DOHH2 (cell line): Measurements from ENCODE around the gene ARPC4.

ENCODE experiments used
- H3F3A ChIP-seq: fragments of 200-600 bp; sonication (generic), shearing (Covaris generic); 2 replicates; pipeline ENCODE4 v1.6.0; 2016; ENCODE audit warnings: antibody characterized with exemption, mild to moderate bottlenecking; ENCODE audit not compliant: control insufficient read depth, insufficient read depth
- H3K27ac ChIP-seq: fragments of 200-600 bp; sonication (generic); 2 replicates; pipeline ENCODE4 v1.5.1; 2014; ENCODE audit warnings: low read depth, mild to moderate bottlenecking, low read length, moderate library complexity
- H3K27me3 ChIP-seq: fragments of 200-600 bp; sonication (generic); 2 replicates; pipeline ENCODE4 v1.6.1; 2014; ENCODE audit warnings: mild to moderate bottlenecking, low read length, mixed read lengths; ENCODE audit not compliant: control insufficient read depth
- H3K36me3 ChIP-seq: fragments of 200-600 bp; sonication (generic); 2 replicates; pipeline ENCODE4 v1.6.1; 2014; ENCODE audit warnings: mild to moderate bottlenecking, low read length, moderate library complexity, mixed read lengths; ENCODE audit not compliant: control insufficient read depth
- H3K4me1 ChIP-seq: fragments of 200-600 bp; sonication (generic); 2 replicates; pipeline ENCODE4 v1.6.1; 2014; ENCODE audit warnings: mild to moderate bottlenecking, low read length, mixed read lengths; ENCODE audit not compliant: control insufficient read depth
- H3K4me2 ChIP-seq: fragments of 200-600 bp; sonication (generic); 2 replicates; pipeline ENCODE4 v1.6.0; 2014; ENCODE audit warnings: mild to moderate bottlenecking, low read length, moderate library complexity
- H3K4me3 ChIP-seq: fragments of 200-600 bp; sonication (generic); 2 replicates; pipeline ENCODE4 v1.5.1; 2014; ENCODE audit warnings: mild to moderate bottlenecking, low read length, mixed read lengths
- H3K79me2 ChIP-seq: fragments of 200-600 bp; sonication (generic); 2 replicates; pipeline ENCODE4 v1.6.1; 2014; ENCODE audit warnings: mild to moderate bottlenecking, low read length, mixed read lengths; ENCODE audit not compliant: control insufficient read depth
- H3K9me2 ChIP-seq: fragments of 200-600 bp; sonication (generic); replicated peaks from 2 replicates; pipeline ENCODE4 v1.6.1; 2014; ENCODE audit warnings: mild to moderate bottlenecking, low read length, mixed read lengths; ENCODE audit not compliant: control insufficient read depth
- H3K9me3 ChIP-seq: fragments of 200-600 bp; sonication (generic); 2 replicates; pipeline ENCODE4 v1.6.1; 2014; ENCODE audit warnings: antibody characterized with exemption, low read length, mixed read lengths; ENCODE audit not compliant: control insufficient read depth, insufficient read depth
- H4K20me1 ChIP-seq: fragments of 200-600 bp; sonication (generic); 2 replicates; pipeline ENCODE4 v1.6.0; 2014; ENCODE audit warnings: low read depth, mild to moderate bottlenecking, antibody characterized with exemption, low read length, moderate library complexity; ENCODE audit not compliant: control insufficient read depth, insufficient read depth
- EZH2phosphoT487 ChIP-seq: fragments of 200-600 bp; sonication (generic); IDR thresholded peaks from 2 replicates; pipeline ENCODE4 v1.6.1; 2017; ENCODE audit warnings: borderline replicate concordance, mild to moderate bottlenecking, antibody characterized with exemption, low read length, moderate library complexity, mixed read lengths
- TF ChIP-seq, protein P1 (sequence below): fragments of 200-600 bp; sonication (generic); IDR thresholded peaks from one replicate; pipeline ENCODE4 v1.5.1; 2014; ENCODE audit warnings: antibody characterized with exemption, mild to moderate bottlenecking, low read depth, low read length; ENCODE audit not compliant: poor library complexity, severe bottlenecking

Gene ARPC4

GRCh38 chr3:9831253-9831652 lies 38.4 kb downstream of the ARPC4 start:
- H3K36me3 ChIP-seq = peaks cover 32% of the 10 kb centered on the region; the same call in 1 of the 2 replicates
- no peaks in the 10 kb centered on the region for H3K9me3 ChIP-seq
- no peaks in the 10 kb centered on the region for H3K27me3 ChIP-seq
- H3K4me2 ChIP-seq = no peak overlapping the region
- no peaks in the 10 kb centered on the region for H3K79me2 ChIP-seq
- no peaks in the 10 kb centered on the region for H4K20me1 ChIP-seq
- no peak for TF ChIP-seq EZH2phosphoT487
- TF ChIP-seq, protein P1, sequence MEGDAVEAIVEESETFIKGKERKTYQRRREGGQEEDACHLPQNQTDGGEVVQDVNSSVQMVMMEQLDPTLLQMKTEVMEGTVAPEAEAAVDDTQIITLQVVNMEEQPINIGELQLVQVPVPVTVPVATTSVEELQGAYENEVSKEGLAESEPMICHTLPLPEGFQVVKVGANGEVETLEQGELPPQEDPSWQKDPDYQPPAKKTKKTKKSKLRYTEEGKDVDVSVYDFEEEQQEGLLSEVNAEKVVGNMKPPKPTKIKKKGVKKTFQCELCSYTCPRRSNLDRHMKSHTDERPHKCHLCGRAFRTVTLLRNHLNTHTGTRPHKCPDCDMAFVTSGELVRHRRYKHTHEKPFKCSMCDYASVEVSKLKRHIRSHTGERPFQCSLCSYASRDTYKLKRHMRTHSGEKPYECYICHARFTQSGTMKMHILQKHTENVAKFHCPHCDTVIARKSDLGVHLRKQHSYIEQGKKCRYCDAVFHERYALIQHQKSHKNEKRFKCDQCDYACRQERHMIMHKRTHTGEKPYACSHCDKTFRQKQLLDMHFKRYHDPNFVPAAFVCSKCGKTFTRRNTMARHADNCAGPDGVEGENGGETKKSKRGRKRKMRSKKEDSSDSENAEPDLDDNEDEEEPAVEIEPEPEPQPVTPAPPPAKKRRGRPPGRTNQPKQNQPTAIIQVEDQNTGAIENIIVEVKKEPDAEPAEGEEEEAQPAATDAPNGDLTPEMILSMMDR = no peak
- no peaks in the 10 kb centered on the region for H3F3A ChIP-seq
- H3K4me1 ChIP-seq = peaks cover 7% of the 10 kb centered on the region
- H3K4me3 ChIP-seq = no peak overlapping the region
- H3K27ac ChIP-seq = no peak overlapping the region
- H3K9me2 ChIP-seq = no peaks in the 10 kb centered on the region

DNA sequence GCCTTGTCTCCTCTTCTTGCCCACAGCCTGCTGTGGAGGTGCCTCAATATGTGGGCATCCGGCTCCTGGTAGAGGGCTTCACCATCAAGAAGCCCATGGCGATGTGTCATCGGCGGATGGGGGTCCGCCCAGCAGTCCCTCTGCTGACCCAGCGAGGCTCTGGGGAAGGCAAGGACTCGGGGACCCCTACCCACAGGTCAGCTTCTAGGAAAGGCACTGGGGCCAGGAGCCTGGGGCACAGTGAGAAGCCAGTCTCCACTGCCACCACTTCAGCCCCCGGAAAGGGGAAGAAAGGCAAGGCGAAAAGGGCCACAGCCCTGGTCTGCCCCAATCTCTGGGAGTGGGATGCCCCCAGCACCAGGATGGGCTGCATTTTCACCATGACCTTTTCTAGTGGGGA lies 40.2 kb downstream of the ARPC4 start:
- Histone ChIP-seq H3F3A (no peaks in the 10 kb centered on the region), H3K27me3 (no peaks in the 10 kb centered on the region), H3K9me2 (no peaks in the 10 kb centered on the region), H3K4me2 (no peak overlapping the region), H3K79me2 (no peaks in the 10 kb centered on the region), H3K4me3 (no peak overlapping the region), H3K4me1 (no peaks in the 10 kb centered on the region), H3K36me3 (peaks cover 35% of the 10 kb centered on the region; the same call in 1 of the 2 replicates), H3K27ac (no peak overlapping the region), H4K20me1 (no peaks in the 10 kb centered on the region), H3K9me3 (no peaks in the 10 kb centered on the region)
- TF ChIP-seq EZH2phosphoT487 = no peak
- TF ChIP-seq, protein P1 = no peak

GRCh38 chr3:9834520-9835380 lies 41.9 kb downstream of the ARPC4 start:
- H3F3A ChIP-seq = no peaks in the 10 kb centered on the region
- no peak for TF ChIP-seq EZH2phosphoT487
- TF ChIP-seq, protein P1 = no peak
- no peak overlapping the region for H3K27ac ChIP-seq
- H3K4me3 ChIP-seq = no peak overlapping the region
- no peaks in the 10 kb centered on the region for H4K20me1 ChIP-seq
- H3K27me3 ChIP-seq = no peaks in the 10 kb centered on the region
- no peaks in the 10 kb centered on the region for H3K9me2 ChIP-seq
- peaks cover 41% of the 10 kb centered on the region for H3K36me3 ChIP-seq
- no peak overlapping the region for H3K4me2 ChIP-seq
- no peaks in the 10 kb centered on the region for H3K79me2 ChIP-seq
- H3K9me3 ChIP-seq = no peaks in the 10 kb centered on the region
- H3K4me1 ChIP-seq = no peaks in the 10 kb centered on the region
